Lower leg skin (tissue), 4 donors: ENCODE measurements around the gene MET. TPM values are rescaled to one million over a fixed set of nuclear protein-coding genes. Genes with fewer than 3 reads are reported as not detected.

Source experiments
- DNase-seq, 2 donors: peaks; one replicate each; pipeline ENCODE4 v3.0.0-alpha.2; 2019; ENCODE audit warnings: low spot score in 2 of 2
- H3K4me3 ChIP-seq: fragments of 200-600 bp; sonication (generic); 2 replicates; pipeline ENCODE4 v1.5.1; 2017; ENCODE audit warnings: mild to moderate bottlenecking, low read depth; ENCODE audit not compliant: poor library complexity, severe bottlenecking
- POLR2A ChIP-seq, 2 donors: fragments of 450-650 bp; IDR thresholded peaks; one replicate each; pipeline ENCODE4 v1.6.1; 2016 to 2017; ENCODE audit warnings: antibody characterized with exemption in 2 of 2, mild to moderate bottlenecking in 1 of 2, moderate library complexity in 1 of 2
- WGBS, 2 donors: methylation state at CpG; one replicate each; pipeline ENCODE4 v1.1.5; 2018; 5-methylcytosine and 5-hydroxymethylcytosine counted together
- intact Hi-C: fragments of 100-400 bp; cut with DNase I; formaldehyde crosslinking; loops from one replicate; pipeline ENCODE4 v1.15.0; 2023; ENCODE audit warnings: low total_unique reads
- total RNA-seq, 4 donors: library from RNA; depleted of rRNA; stranded (reverse); fragments of >200 nt; gene quantifications; one replicate each; pipeline ENCODE4 v1.1.0, GENCODE V29; 2016
- TF ChIP-seq, protein P1 (sequence below), 3 donors: fragments of 450-650 bp; IDR thresholded peaks; one replicate each; pipeline ENCODE4 v1.5.1; 2016; ENCODE audit warnings: antibody characterized with exemption in 3 of 3, mild to moderate bottlenecking in 3 of 3, moderate library complexity in 2 of 3

MET gene
- total RNA-seq, 4 donors from 2014 or later: 15.8 to 28.2 (median 24.5) TPM

DNA sequence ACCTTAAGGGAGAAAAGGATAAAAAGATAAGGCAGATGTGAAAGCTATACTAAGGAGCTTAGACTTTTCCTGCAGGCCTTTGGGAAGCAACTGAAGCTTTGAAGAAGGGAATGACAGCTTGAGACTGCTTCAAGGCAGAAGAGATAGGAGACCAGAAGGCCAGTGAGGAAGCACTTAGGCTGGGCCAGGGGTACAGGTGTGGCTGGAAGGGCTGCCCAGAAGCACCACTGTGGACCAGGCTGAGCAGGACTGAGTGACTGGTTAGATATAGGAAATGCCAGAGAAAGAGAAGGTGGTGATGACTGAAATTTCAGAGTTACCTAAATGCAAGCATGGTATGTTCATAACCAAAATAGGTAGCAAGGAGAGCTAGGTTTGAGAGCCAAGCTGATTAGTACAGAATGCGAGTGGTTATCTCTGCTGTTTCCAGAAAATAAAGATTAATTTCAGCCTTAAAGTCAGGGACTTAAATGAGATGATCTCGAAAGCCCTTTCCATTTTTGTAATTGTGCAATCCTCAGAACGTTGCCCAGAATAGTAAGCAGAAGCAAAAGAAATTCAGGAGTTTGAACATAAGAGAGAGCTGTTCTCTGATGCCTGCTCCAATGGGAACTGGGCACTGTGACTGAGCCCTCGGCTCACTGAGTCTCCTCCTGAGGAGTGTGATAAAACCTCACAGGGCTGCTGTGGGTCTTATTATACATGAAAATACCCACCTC, 54.9 kb downstream of the MET start:
- H3K4me3 ChIP-seq: no peak overlapping the region
- intact Hi-C loops: no loop called here
- no peak for TF ChIP-seq POLR2A (IDR thresholded peaks at IDR 0.05)
- TF ChIP-seq, protein P1, sequence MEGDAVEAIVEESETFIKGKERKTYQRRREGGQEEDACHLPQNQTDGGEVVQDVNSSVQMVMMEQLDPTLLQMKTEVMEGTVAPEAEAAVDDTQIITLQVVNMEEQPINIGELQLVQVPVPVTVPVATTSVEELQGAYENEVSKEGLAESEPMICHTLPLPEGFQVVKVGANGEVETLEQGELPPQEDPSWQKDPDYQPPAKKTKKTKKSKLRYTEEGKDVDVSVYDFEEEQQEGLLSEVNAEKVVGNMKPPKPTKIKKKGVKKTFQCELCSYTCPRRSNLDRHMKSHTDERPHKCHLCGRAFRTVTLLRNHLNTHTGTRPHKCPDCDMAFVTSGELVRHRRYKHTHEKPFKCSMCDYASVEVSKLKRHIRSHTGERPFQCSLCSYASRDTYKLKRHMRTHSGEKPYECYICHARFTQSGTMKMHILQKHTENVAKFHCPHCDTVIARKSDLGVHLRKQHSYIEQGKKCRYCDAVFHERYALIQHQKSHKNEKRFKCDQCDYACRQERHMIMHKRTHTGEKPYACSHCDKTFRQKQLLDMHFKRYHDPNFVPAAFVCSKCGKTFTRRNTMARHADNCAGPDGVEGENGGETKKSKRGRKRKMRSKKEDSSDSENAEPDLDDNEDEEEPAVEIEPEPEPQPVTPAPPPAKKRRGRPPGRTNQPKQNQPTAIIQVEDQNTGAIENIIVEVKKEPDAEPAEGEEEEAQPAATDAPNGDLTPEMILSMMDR (IDR thresholded peaks at IDR 0.05): no peak
- no peak for DNase-seq
- WGBS, 2 donors: 53 to 55% methylated on average over 4 of the region's 4 CpGs

GRCh38 chr7:116727432-116728009, 55.5 kb downstream of the MET start:
- no peak for TF ChIP-seq POLR2A (IDR thresholded peaks at IDR 0.05)
- TF ChIP-seq, protein P1 (IDR thresholded peaks at IDR 0.05): no peak
- 82 to 84% methylated on average over 3 of the region's 3 CpGs for WGBS, 2 donors
- intact Hi-C loops: no loop called here
- H3K4me3 ChIP-seq: no peak overlapping the region
- no peak for DNase-seq

GRCh38 chr7:116728413-116728812, 56.4 kb downstream of the MET start:
- 91 to 100% methylated on average over 1 of the region's 1 CpG for WGBS, 2 donors
- no peak for DNase-seq
- intact Hi-C loops: no loop called here
- TF ChIP-seq, protein P1 (IDR thresholded peaks at IDR 0.05): no peak
- TF ChIP-seq POLR2A (IDR thresholded peaks at IDR 0.05): no peak
- H3K4me3 ChIP-seq: no peak overlapping the region

GRCh38 chr7:116730097-116731022, 58.4 kb downstream of the MET start:
- intact Hi-C loops: no loop called here
- 92 to 93% methylated on average over 9 of the region's 9 CpGs for WGBS, 2 donors

GRCh38 chr7:116731023-116731395, 59.0 kb downstream of the MET start:
- 63 to 83% methylated on average over 1 of the region's 1 CpG for WGBS, 2 donors

More at GRCh38 chr7:116730097-116731022, 58.4 kb downstream of the MET start:
- TF ChIP-seq POLR2A (IDR thresholded peaks at IDR 0.05): no peak
- TF ChIP-seq, protein P1 (IDR thresholded peaks at IDR 0.05): no peak
- no peak for DNase-seq
- no peak overlapping the region for H3K4me3 ChIP-seq

More at GRCh38 chr7:116731023-116731395, 59.0 kb downstream of the MET start:
- intact Hi-C loops: no loop called here
- H3K4me3 ChIP-seq: no peak overlapping the region
- TF ChIP-seq, protein P1 (IDR thresholded peaks at IDR 0.05): no peak
- TF ChIP-seq POLR2A (IDR thresholded peaks at IDR 0.05): no peak
- DNase-seq: no peak
